Measurements from ENCODE around the gene PSMD13.
A peak's percentile ranks its signal among the peaks of the same experiment; 100 is the strongest.

Gene PSMD13

DNA sequence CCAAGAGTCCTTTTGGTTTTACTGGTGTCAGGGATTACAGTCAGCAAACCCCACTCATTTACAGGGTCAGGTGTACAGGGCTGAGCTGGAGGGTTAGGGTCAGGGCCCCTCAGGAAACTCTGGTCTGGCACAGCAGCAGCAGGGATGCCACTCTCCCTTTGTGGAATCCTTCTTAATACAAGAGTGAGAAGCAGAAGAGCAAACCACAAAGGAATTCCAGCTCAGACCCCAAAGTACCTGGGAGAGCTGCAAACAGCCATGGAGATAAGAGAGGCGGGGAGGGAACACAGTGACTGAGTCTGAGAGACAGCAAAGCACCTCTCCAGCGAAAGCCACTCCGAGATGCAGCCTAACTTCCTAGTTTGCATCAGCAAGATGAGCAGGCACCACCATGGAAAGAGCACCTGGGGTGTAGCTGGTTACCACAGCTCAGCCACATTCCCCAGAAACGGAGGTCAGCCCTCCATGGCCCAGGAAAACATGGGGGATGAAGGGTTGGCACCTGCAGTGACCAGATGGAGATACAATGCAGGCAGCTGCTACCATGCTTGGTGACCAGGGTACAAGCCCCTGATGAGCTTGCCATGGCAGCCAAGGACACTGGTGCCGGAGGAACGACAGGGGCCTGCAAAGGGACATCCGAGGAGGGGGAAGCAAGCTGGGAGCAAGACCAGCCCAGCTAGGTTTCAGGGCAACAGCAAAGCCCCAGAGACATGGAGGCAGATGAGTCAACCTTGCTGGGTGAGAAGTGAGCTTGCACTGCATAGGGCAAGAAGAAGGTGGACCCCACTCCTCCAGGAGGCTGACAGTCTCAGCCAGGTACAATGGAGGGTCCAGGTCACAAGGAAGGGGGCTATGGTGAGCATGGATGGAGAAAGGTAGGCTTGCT, 33.5 kb upstream of the PSMD13 start:
- TF ChIP-seq CTCF (IDR thresholded peaks at IDR 0.05) (no peak), ZFX (IDR thresholded peaks at IDR 0.05; ENCODE audit: borderline replicate concordance) (no peak)
- no peak overlapping the region for H3K27ac ChIP-seq

GRCh38 chr11:203945-204586, 32.7 kb upstream of the PSMD13 start:
- TF ChIP-seq ZFX (IDR thresholded peaks at IDR 0.05; ENCODE audit: borderline replicate concordance) (no peak), CTCF (IDR thresholded peaks at IDR 0.05) (no peak)
- H3K27ac ChIP-seq: no peak overlapping the region

- no peak overlapping the region for H3K27ac ChIP-seq
- TF ChIP-seq ZFX (IDR thresholded peaks at IDR 0.05; ENCODE audit: borderline replicate concordance) (no peak), CTCF (IDR thresholded peaks at IDR 0.05) (no peak)
Measured at GRCh38 chr11:204587-205109, 32.1 kb upstream of the PSMD13 start.

DNA sequence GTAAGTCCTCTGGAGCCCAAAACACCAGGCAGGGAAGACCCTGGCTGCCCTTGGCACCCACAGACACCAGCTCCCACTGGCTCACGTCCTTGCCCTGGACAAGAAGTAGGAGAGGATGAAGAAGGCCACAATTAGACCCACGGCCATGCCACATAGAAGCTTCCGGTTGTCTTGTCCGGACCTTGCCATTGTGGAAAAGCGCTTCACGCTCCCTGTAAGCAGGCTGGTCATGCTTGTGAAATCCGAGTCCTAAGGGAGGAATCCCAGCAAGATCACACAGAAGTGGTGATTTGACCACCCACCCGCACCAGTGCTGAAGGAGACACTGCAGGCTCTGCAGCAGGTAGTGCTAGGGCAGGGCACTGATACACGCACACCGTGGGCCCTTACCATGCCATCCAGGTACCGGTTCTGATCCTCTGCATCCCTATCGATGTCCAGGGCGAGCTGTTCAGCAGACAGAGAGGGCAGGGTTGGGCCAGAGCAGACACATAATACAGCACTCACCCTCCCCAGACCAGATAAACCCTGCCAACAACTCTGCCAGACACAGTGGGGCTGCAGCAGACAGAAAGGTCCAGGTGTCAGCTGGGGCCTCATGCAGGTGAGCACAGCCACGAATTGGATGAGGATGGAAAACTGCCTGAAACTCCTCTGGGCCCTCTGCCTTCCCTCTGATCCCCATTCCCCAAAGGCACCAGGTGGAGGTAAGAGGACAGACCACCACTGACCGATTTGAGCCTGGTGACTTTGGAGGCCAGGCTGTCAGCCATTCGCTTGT, 31.4 kb upstream of the PSMD13 start:
- H3K27ac ChIP-seq: peak overlapping the region; percentile 99; the same call in 1 of the 2 replicates
- TF ChIP-seq CTCF (IDR thresholded peaks at IDR 0.05) (no peak), ZFX (IDR thresholded peaks at IDR 0.05; ENCODE audit: borderline replicate concordance) (no peak)

- H3K27ac ChIP-seq: peak overlapping the region; percentile 99
- TF ChIP-seq ZFX (IDR thresholded peaks at IDR 0.05; ENCODE audit: borderline replicate concordance) (no peak), CTCF (IDR thresholded peaks at IDR 0.05) (no peak)
Measured at GRCh38 chr11:206002-206384, 30.8 kb upstream of the PSMD13 start.

DNA sequence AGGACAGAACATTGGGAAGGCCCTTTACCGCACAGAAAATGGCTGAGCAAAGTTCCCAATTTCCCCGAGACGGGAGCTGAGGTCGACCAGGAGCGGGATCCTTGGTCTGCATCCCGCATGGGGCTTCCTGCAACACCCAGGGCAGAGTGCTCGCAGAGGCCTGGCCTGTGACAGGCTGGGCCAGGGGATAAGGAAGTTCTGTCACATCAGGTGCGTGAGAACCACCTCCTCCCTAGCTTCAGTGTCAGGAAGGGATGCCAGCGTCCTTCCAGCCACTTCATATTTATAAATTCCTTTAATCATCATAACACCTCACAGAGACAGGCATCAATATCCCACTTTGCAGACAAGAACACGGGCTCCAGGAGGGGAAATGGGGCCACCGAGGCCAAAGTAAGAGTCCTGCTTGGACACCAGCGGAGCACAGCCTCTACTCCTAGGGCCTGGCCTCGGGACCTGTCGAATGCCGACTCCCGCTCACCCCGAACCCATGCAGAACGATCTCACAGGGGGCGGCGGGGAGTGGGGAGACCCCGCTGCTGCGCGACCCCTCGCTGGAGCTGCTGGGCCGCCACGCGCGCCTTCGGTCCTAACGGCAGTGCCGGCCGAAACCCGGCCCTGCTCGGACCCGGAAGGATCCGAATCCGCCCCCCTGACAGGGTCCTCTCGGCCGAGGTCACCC, 30.1 kb upstream of the PSMD13 start:
- no peak for TF ChIP-seq CTCF (IDR thresholded peaks at IDR 0.05)
- no peak for TF ChIP-seq ZFX (IDR thresholded peaks at IDR 0.05; ENCODE audit: borderline replicate concordance)
- H3K27ac ChIP-seq: peak overlapping the region; percentile 99
